GM18858 (cell line): ENCODE results near the gene SH3PXD2A.

ENCODE experiments used
- ATAC-seq: cut with Tn5 transposase; IDR thresholded peaks from one replicate; pipeline ENCODE4 v1.9.1; 2021; ENCODE audit not compliant: unreplicated experiment

SH3PXD2A gene

DNA sequence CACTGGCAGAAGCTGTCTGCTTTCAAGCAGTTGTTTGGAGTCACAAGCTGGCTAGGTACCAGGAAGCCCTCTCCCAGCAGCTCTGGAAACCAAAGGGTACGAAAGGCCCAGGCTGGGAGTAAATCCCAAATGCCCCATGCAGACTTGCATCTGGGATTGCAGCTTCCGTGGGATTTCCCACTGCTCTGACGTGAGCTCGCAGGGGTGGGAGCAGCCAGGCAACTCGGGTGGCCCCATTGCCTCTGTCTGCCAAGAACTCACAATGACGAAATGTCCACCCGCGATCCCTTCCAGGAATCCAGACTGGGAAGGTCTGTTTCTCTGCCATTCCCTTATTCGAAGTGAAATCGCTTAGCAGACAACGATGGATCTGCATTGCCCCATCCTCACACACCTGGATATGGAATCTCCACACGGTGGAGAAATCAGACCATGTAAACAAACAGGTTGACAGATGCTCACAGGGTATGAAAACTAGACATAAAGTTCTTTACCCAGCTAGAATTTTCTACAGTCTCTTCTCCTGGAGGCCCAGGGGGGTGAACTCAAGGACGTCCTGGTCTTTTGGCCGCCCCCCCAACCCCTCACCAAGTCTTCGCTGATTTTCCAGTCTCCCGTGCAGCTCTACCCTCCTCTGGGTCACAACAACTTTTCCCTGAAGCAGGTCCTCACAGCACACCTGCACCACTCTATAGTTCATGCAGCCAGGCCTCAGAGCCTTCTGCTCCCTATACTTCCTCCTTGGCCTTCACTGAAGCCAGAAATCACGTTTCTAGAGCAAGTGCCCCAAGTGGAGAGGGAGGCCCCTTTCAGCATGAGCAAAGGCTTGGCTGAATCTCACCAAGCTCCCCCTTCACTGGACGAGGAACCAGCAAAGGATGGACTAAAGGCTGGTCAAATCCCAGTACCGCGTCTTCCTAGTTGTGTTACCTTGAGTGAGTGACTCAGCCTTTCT, 20.0 kb downstream of the SH3PXD2A start:
- no peak for ATAC-seq

GRCh38 chr10:103834436-103835095, 20.8 kb downstream of the SH3PXD2A start:
- ATAC-seq, result no peak

- no peak for ATAC-seq
Observed at GRCh38 chr10:103833731-103834365, 21.5 kb downstream of the SH3PXD2A start.

DNA sequence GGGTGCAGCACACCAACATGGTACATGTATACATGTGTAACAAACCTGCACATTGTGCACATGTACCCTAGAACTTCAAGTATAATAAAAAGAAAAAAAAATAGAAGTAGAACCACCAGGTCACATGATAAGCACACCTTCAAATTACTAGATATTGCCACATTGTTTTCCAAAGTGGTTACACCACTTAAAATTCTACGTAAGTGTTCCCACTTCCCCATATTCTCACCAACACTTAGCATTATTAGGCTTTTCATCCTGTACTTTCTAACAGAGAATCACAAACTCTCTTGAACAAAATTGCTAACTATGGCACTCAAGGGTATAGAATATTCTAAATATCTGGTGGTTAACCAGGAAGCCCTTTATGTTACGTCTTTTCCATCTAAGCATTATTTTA, 22.6 kb downstream of the SH3PXD2A start:
- ATAC-seq, result no peak

- no peak for ATAC-seq
Observed at GRCh38 chr10:103829838-103830465, 25.4 kb downstream of the SH3PXD2A start.

- ATAC-seq, result no peak
Observed at GRCh38 chr10:103829278-103829677, 26.1 kb downstream of the SH3PXD2A start.

- ATAC-seq, result no peak
Observed at GRCh38 chr10:103828587-103829197, 26.7 kb downstream of the SH3PXD2A start.

DNA sequence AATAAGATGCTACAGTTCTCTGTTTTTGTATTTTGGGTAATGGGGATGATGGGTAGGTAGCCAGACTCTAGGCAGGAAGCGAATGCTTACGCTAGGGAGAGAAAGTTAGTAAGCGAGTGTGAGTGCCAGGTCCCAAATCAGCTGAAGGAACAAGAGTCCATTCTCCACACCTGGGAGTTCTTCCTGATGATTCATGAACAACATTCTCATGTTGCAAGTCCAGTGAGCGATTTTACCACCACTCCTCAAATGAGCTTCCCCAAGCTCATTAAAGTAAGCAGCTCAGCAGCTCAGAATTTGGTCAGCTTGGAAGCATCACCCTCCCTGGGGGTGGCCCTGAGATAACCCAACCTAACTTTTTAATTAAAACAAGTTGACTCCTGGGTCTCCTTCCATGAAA, 27.3 kb downstream of the SH3PXD2A start:
- no peak for ATAC-seq

DNA sequence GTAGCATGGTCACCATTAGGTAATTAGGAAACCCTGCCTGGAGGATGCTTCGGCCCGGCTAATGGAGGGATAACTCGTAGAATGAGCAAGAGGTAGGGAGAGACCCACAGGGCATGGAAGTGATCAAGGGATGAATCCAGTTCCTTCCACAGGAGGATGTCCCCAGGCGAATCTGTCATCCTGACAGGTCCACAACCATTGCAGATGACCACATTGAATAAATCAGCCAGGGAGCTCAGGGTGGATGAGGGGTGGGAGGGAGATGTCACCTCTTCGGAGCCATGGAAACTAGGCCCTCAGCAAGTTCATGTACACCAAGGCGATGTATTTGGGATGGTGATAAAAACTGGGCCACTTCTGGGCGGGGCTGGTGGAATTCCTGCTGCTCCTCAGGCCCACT, 28.5 kb downstream of the SH3PXD2A start:
- ATAC-seq, result no peak

DNA sequence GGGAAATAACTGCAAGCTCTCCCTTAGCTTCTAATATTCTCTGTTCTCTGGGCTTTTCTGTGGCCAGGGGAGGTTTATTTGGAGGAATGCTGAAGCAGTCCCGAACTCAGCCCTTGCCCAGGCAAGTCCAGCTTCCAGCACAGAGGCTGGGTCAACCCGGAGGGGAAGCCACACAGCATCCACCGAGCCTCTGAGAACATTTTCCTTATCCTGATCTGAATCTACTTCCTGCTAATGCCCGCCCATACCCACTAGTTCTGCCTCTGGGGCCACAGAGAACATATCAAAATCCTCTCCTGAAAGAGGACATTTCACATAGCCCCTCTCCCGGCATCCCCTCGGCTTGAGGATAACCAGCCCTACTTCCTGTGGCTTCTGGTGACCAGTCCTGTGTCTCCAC, 31.1 kb downstream of the SH3PXD2A start:
- no peak for ATAC-seq

DNA sequence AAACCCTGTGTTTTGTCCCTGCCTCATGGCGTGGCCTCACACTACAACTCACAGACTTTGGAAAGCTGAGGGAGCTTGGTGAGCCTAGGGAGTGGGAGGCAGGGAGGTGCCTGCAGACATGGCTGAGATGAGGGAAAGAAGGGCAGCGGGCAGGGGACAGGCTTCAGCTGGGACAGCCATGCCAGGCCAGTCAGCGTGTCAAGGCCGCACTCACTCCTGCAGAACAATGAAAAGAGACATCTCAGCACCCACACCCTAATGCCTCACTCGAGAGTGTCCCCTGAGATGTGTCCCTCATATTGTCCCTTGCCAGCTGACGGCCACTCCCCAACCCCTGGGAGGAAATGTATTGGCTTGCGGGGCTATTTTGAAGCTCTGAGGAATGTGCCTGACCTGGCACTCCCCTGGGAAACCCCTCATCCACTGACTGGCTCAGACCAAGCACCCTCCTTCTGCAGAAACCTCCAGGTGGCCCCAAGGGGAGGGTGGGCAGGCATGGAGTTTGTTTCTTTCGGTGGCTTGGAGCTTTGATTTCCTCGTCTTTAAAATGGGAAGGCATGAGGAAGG, 31.6 kb downstream of the SH3PXD2A start:
- no peak for ATAC-seq

DNA sequence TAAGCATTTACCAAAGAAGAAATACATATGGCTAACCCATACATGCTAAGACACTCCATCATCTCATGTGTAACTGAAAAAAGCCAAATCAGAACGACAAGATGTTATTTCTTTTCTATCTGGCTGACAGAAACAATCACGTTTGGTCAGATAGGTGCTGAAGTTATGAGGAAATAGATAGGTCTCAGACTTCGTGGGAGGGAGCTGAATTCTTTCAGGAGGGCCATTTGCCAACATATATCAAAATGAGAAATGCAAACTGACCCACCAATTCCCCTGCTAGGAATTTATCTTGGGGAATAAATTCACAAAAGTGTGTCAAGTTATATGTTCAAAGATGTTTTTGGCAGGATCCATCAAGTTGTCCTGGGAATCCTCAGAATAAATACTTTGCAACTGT, 32.6 kb downstream of the SH3PXD2A start:
- ATAC-seq, result no peak

DNA sequence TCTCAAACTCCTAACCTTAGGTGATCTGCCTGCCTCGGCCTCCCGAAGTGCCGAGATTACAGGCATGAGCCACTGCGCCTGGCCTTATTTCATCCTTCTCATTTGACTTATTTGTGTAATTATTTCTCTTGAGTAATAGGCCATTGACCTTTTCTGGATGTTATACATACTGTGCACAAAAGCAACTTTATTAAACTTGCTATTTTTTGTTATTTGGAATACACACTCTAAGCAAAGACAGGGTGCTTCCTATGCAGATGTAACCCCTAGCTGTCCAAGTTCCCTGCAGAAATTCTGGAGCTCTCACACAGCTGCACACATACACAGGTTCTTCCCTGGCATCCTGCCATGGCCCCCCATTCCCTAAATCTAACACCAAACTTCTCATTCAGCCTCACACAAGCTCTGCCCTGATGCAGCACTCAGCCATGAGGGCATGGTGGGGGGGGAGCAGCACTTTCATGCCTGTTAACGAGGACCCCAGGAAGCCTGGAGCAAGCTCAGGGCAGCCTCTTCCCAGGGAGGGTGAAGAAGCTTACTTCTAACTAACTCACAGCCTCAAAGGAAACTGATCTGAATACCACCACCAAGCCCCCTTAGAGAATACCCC, 33.2 kb downstream of the SH3PXD2A start:
- ATAC-seq, result no peak

GRCh38 chr10:103820101-103821062, 35.0 kb downstream of the SH3PXD2A start:
- no peak for ATAC-seq

DNA sequence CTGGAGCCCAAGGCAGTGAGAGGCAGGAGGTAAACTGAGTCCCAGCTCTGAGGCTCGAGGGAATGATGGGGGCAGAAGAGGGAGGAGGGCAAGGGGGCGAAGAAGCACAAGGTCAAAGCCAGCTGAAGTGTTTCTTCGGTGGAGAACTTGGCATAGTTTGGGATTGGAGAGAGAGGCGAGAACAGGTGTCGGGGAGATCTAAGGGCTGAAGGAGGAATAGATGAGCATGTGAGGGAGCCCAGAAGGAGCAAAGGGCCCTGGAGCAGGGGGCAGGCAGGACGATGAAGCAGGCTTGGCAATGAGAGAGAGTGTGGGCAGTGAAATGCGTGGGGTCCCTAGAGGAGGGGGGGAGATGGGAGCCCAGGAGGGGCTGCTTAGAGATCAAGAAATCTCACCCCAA, 35.9 kb downstream of the SH3PXD2A start:
- ATAC-seq, result no peak

- no peak for ATAC-seq
Observed at GRCh38 chr10:103818765-103819374, 36.5 kb downstream of the SH3PXD2A start.

DNA sequence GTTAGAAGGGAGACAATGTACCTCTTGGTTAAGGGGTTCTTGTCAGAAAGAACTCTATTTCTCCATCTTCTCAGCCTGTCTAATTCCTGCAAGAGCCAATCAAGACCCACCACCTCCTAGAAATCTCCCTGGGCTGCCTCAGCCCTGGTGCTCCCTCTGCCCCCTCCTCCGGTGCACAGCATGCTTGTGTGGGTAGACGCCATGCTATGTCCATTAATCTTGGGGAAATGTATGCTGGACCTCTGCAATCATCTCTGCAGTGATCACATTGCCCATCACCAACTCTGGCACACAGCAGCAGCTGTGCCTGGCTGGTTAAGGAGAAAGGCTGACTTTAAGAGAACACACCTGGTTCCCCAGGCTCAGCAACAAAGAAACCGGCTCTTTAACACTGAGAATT, 37.3 kb downstream of the SH3PXD2A start:
- no peak for ATAC-seq

DNA sequence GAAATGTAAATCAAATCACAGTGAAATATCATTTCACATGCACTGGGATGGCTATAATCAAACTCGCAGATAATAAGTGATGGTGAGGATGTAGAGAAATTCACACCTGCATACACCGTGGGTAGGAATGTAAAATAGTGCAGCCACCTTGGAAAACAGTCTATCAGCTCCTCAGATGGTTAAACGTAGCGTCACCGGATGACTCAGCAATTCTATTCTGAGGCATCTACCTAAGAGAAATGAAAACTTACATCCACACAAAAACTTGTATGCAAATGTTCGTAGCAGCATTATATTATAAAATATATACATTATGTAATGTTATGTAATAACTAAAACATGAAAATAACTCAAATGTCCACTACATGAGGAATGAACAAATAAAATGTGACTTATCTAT, 38.9 kb downstream of the SH3PXD2A start:
- no peak for ATAC-seq
